HG02884 (cell line): ENCODE results near the gene EXOSC5.
"Not testable (repeated sequence)": the region's sequence is repeated elsewhere in the genome, so short reads cannot be mapped to it uniquely, and the experiment has no call there.

Experiments used
- ATAC-seq: cut with Tn5 transposase; IDR thresholded peaks from one replicate; pipeline ENCODE4 v1.9.1; 2021; ENCODE audit warnings: mild to moderate bottlenecking, moderate library complexity; ENCODE audit not compliant: unreplicated experiment

Gene EXOSC5

GRCh38 chr19:41351339-41352245 is 45.6 kb downstream of the EXOSC5 start:
- ATAC-seq, result no peak

DNA sequence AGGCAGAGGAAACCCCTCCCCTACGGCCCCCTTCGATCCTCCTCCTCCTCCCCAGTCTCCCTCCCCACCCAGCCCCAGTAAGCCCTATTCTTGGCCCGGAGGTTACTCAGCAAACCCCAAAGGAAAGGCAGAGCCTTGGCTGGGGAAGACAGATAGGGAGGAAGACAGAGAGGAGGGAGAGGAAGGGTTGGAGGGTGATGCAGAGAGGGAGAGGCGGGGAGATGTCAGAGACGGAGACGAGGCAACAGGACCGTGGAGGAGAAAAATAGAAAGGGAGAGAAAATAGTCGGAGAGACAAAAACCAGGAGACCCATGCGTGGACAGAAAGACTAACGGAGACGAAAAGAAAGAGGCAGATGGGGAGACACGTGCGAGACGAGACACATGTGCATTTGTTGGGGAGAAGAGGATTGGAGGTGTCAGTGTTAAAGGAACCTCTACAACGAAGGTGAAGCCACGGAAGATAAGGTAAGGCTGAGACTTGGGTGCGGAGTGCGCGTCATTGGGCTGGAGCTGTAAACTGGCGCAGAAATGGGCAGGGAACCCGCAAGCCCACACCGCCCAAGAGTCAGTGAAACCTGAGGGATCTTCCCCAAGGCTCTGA is 46.3 kb downstream of the EXOSC5 start:
- no peak for ATAC-seq

DNA sequence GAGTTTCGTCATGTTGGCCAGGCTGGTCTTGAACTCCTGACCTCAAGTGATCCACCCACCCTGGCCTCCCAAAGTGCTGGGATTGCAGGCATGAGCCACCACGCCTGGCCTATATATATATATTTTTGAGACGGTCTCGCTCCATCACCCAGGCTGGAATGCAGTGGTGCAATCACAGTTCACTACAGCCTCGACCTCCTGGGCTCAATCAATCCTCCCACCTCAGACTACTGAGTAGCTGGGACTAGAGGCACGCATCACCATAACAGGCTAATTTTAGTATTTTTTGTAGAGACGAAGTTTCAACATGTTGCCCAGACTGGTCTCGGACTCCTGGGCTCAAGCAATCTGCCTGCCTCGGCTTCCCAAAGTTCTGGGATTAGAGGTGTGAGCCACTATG is 50.2 kb downstream of the EXOSC5 start:
- not testable (repeated sequence) for ATAC-seq

- no peak for ATAC-seq
These were observed 53.0 kb downstream of the EXOSC5 start for GRCh38 chr19:41344162-41344561.

GRCh38 chr19:41341669-41342490 is 55.3 kb downstream of the EXOSC5 start:
- no peak for ATAC-seq

DNA sequence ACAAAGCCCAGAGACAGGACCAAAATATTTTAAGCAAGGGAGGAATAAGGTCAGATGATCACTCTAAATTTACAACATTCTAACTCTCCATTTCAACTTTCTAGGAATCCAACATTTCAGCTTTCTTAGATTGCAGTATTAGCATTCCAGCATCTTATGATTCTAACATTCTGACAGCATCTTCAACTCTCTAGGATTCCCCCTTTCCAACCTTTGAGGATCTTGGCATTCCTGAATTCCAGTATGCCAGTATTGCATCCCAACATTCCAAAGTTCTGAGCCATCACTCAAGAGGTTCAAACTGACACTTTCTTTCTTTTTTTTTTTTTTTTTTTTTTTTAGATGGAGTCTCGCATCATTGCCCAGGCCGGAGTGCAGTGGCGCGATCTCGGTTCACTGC is 57.2 kb downstream of the EXOSC5 start:
- no peak for ATAC-seq
